GM18502 (cell line): ENCODE results near the gene GET4.
"Not testable (repeated sequence)": the region's sequence is repeated elsewhere in the genome, so short reads cannot be mapped to it uniquely, and the experiment has no call there.

Source experiments
- ATAC-seq: cut with Tn5 transposase; IDR thresholded peaks from one replicate; pipeline ENCODE4 v1.9.1; 2021; ENCODE audit warnings: mild to moderate bottlenecking; ENCODE audit not compliant: unreplicated experiment, poor library complexity

GET4 gene

DNA sequence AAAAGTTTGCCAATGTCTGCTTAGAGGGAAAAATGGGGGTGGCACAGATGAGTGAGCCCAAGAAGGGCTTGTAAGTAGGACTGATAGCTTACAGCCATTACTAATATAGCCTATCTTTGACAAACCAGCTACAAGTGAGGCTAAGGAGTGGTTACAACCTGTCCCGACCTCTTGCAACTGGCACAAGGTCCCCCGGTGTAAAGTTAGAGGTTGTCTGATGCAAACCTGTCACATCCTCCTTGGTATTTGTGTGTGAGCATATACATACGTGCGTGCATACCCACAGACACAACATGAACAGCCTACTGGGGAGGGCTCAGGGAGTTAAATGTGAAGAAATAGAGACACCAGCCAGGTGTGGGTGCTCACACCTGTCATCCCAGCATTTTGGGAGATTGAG, 63.5 kb downstream of the GET4 start:
- no peak for ATAC-seq

GRCh38 chr7:940599-941408, 64.5 kb downstream of the GET4 start:
- ATAC-seq: no peak

DNA sequence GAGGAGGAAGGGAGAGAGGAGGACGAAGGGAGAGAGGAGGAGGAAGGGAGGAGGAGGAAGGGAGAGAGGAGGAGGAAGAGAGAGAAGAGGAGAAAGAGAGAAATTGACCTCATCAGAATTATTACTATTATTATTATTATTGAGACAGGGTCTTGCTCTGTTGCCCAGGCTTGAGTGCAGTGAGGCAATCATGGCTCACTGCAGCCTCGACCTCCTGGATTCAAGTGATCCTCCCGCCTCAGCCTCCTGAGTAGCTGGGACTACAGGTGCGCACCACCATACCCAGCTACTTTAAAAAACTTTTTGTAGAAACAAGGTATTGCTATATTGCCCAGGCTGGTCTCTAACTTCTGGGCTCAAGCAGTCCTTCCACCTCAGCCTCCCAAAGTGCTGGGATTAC, 67.4 kb downstream of the GET4 start:
- not testable (repeated sequence) for ATAC-seq

GRCh38 chr7:944744-945143, 68.4 kb downstream of the GET4 start:
- ATAC-seq: no peak

- ATAC-seq: no peak
Measured at GRCh38 chr7:945147-945555, 68.8 kb downstream of the GET4 start.

DNA sequence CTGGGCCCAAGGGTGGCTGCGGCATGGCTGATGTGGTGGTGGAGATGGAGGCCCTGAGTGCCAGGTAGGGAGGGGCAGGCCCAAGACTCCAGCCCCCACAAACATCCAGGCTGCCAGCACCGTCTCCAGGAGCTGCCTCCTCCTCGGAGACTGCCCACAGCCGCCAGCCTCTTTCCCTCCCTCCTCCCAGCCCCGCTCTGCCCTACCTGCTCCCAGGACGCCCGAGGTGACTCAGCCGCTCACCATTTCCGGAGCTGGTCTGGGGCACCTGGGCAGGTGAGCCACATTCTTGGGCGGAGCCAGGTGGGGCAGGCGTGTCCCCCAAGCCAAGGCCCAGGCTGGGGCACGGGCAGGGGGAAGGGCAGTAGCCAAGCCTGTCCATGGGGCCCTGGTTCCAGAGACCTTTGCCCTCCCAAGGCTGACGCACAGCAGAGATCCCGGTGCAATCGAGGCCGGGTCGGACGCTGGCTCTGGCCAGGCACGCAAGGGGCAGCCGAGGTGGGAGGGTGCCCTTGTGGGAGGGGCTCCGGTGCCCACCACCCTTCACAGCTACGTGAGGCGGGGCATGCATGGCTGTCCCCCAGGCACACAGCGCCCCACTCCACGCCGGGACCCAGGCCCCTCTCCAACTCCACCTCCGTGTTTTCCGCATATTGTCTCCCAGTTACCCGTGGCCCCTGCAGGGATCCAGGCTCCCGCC, 69.4 kb downstream of the GET4 start:
- ATAC-seq: no peak
